ENCODE data around the gene PGLYRP1.
A peak's percentile ranks its signal among the peaks of the same experiment; 100 is the strongest.

The PGLYRP1 gene

GRCh38 chr19:46032597-46033025 lies 9.8 kb upstream of the PGLYRP1 start:
- no peak for DNase-seq (ENCODE audit: low read depth)

- no peak for DNase-seq (ENCODE audit: low read depth)
Observed at GRCh38 chr19:46031781-46032596, 9.1 kb upstream of the PGLYRP1 start.

GRCh38 chr19:46030812-46031550 lies 8.1 kb upstream of the PGLYRP1 start:
- no peak for DNase-seq (ENCODE audit: low read depth)

GRCh38 chr19:46025835-46026234 lies 3.0 kb upstream of the PGLYRP1 start:
- DNase-seq (ENCODE audit: low read depth), result no peak

GRCh38 chr19:46023311-46023779 lies 492 bp upstream of the PGLYRP1 start:
- DNase-seq (ENCODE audit: low read depth), result no peak

- no peak for DNase-seq (ENCODE audit: low read depth)
Observed at GRCh38 chr19:46022061-46022430, 807 bp downstream of the PGLYRP1 start.

- DNase-seq (ENCODE audit: low read depth), result no peak
Observed at GRCh38 chr19:46021531-46022041, 1.3 kb downstream of the PGLYRP1 start.

GRCh38 chr19:46020819-46021125 lies 2.1 kb downstream of the PGLYRP1 start:
- no peak for DNase-seq (ENCODE audit: low read depth)

GRCh38 chr19:46019270-46019669 lies 3.6 kb downstream of the PGLYRP1 start:
- DNase-seq (ENCODE audit: low read depth), result no peak

- no peak for DNase-seq (ENCODE audit: low read depth)
Observed at GRCh38 chr19:46018729-46019251, 4.1 kb downstream of the PGLYRP1 start.

- DNase-seq (ENCODE audit: low read depth), result no peak
Observed at GRCh38 chr19:46017874-46018675, 4.8 kb downstream of the PGLYRP1 start.

GRCh38 chr19:46017095-46017429 lies 5.8 kb downstream of the PGLYRP1 start:
- DNase-seq (ENCODE audit: low read depth), result no peak

- peak; percentile 68 for DNase-seq (ENCODE audit: low read depth)
Observed at GRCh38 chr19:46016426-46017094, 6.3 kb downstream of the PGLYRP1 start.

GRCh38 chr19:46015687-46016425 lies 7.0 kb downstream of the PGLYRP1 start:
- DNase-seq (ENCODE audit: low read depth), result no peak

GRCh38 chr19:46014941-46015686 lies 7.7 kb downstream of the PGLYRP1 start:
- DNase-seq (ENCODE audit: low read depth), result peak; percentile 36

- DNase-seq (ENCODE audit: low read depth), result no peak
Observed at GRCh38 chr19:46014534-46014933, 8.3 kb downstream of the PGLYRP1 start.

- peak; percentile 60 for DNase-seq (ENCODE audit: low read depth)
Observed at GRCh38 chr19:46009530-46010510, 13.0 kb downstream of the PGLYRP1 start.

- no peak for DNase-seq (ENCODE audit: low read depth)
Observed at GRCh38 chr19:46006411-46006810, 16.4 kb downstream of the PGLYRP1 start.

- no peak for DNase-seq (ENCODE audit: low read depth)
Observed at GRCh38 chr19:46002678-46003275, 20.1 kb downstream of the PGLYRP1 start.
